ENCODE results near the gene FURIN.

FURIN gene

DNA sequence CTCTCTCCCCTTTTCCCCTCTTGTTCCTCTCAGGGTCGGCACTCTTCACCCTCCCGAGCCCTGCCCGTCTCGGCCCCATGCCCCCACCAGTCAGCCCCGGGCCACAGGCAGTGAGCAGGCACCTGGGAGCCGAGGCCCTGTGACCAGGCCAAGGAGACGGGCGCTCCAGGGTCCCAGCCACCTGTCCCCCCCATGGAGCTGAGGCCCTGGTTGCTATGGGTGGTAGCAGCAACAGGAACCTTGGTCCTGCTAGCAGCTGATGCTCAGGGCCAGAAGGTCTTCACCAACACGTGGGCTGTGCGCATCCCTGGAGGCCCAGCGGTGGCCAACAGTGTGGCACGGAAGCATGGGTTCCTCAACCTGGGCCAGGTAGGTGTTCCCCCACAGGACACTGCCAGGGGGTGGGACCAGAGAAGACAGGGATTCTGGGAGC, 7.2 kb downstream of the FURIN start:
- no peak for FAIRE-seq
- TF ChIP-seq, protein P1, sequence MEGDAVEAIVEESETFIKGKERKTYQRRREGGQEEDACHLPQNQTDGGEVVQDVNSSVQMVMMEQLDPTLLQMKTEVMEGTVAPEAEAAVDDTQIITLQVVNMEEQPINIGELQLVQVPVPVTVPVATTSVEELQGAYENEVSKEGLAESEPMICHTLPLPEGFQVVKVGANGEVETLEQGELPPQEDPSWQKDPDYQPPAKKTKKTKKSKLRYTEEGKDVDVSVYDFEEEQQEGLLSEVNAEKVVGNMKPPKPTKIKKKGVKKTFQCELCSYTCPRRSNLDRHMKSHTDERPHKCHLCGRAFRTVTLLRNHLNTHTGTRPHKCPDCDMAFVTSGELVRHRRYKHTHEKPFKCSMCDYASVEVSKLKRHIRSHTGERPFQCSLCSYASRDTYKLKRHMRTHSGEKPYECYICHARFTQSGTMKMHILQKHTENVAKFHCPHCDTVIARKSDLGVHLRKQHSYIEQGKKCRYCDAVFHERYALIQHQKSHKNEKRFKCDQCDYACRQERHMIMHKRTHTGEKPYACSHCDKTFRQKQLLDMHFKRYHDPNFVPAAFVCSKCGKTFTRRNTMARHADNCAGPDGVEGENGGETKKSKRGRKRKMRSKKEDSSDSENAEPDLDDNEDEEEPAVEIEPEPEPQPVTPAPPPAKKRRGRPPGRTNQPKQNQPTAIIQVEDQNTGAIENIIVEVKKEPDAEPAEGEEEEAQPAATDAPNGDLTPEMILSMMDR (IDR thresholded peaks at IDR 0.05; ENCODE audit: insufficient read depth, missing control alignments): no peak
- DNase-seq (ENCODE audit: insufficient read length, low spot score): no peak

DNA sequence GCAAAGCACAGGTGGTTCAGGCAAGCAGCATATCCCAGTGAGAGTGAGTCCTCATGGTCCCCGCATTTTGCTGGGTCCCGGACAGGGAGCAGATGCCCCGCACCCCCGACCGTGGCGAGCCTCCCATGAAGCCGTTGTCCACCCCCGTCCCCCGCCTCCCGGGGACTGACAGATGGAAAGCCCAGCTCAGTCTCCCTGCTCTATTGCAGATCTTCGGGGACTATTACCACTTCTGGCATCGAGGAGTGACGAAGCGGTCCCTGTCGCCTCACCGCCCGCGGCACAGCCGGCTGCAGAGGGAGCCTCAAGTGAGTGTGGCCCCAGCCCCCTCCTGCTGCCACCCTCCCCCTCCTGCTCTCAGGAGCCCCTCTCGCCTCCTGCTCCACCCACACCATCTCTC, 7.7 kb downstream of the FURIN start:
- FAIRE-seq (no peak), DNase-seq (ENCODE audit: insufficient read length, low spot score) (no peak)
- TF ChIP-seq, protein P1 (IDR thresholded peaks at IDR 0.05; ENCODE audit: insufficient read depth, missing control alignments): no peak

DNA sequence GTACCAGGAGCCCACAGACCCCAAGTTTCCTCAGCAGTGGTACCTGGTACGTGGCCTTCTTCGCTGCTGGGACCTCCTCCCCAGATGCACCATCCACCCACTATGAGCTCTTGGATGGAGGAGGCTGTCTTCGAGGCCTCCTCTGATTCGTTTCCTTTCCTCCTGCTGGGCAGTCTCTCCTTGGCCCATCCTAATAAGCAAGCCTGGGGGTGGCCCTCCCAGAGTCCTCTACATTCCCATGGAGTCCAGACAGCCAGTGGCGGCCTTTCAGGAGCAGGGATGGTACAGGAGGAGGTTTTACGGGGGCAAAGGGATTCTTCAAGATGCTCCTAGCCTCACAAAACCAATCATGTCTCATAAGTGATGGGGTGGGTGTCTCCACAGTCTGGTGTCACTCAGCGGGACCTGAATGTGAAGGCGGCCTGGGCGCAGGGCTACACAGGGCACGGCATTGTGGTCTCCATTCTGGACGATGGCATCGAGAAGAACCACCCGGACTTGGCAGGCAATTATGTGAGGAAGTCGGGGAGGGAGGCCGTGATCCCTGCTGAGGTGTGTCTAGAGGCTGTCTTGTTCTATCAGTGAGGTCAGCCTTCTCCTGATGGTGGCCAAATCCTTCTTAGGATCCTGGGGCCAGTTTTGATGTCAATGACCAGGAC, 8.3 kb downstream of the FURIN start:
- TF ChIP-seq, protein P1 (IDR thresholded peaks at IDR 0.05; ENCODE audit: insufficient read depth, missing control alignments): no peak
- no peak for DNase-seq (ENCODE audit: insufficient read length, low spot score)
- FAIRE-seq: no peak

DNA sequence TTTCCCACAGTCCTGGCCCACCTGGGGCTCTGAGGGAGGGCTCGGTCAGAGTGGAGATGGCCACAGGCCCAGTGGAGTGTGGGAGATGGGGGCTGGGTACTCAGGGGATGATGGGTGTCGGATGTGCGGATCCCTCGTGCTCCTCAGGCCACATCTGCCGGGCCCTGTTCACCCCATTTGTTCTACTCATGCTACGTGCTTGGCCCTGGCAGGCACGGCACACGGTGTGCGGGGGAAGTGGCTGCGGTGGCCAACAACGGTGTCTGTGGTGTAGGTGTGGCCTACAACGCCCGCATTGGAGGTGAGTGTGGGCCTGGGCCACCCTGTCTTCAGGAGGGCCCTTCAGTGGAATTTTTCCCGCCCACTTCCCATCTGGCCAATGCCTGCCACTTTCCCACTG, 8.9 kb downstream of the FURIN start:
- DNase-seq (ENCODE audit: insufficient read length, low spot score): no peak
- TF ChIP-seq, protein P1 (IDR thresholded peaks at IDR 0.05; ENCODE audit: insufficient read depth, missing control alignments): no peak

DNA sequence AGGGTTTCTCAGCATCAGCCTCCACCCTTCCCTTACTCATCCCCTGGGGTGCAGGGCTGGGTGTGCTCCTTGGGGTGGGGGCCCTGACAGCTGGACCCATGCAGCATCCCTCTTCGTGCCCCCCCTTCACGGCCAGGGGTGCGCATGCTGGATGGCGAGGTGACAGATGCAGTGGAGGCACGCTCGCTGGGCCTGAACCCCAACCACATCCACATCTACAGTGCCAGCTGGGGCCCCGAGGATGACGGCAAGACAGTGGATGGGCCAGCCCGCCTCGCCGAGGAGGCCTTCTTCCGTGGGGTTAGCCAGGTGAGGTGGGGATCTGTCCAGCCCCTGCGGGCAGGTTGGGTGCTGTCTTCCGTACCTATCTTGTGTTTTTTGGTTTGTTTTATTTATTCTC, 9.6 kb downstream of the FURIN start:
- FAIRE-seq (no peak), DNase-seq (ENCODE audit: insufficient read length, low spot score) (no peak)
- TF ChIP-seq, protein P1 (IDR thresholded peaks at IDR 0.05; ENCODE audit: insufficient read depth, missing control alignments): no peak

More for the DNA sequence above, 8.9 kb downstream of the FURIN start:
- no peak for FAIRE-seq

DNA sequence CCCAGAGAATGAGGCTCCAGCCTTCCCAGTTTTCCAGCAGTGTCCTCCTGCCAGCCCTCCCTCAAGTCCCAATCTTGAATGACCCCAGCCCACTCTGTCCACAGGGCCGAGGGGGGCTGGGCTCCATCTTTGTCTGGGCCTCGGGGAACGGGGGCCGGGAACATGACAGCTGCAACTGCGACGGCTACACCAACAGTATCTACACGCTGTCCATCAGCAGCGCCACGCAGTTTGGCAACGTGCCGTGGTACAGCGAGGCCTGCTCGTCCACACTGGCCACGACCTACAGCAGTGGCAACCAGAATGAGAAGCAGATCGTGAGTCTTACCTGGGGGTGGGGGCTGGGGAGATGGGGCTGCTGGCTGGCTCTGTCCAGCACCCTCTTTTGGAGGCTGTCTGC, 10.3 kb downstream of the FURIN start:
- TF ChIP-seq, protein P1 (IDR thresholded peaks at IDR 0.05; ENCODE audit: insufficient read depth, missing control alignments): no peak
- FAIRE-seq (no peak), DNase-seq (ENCODE audit: insufficient read length, low spot score) (no peak)

DNA sequence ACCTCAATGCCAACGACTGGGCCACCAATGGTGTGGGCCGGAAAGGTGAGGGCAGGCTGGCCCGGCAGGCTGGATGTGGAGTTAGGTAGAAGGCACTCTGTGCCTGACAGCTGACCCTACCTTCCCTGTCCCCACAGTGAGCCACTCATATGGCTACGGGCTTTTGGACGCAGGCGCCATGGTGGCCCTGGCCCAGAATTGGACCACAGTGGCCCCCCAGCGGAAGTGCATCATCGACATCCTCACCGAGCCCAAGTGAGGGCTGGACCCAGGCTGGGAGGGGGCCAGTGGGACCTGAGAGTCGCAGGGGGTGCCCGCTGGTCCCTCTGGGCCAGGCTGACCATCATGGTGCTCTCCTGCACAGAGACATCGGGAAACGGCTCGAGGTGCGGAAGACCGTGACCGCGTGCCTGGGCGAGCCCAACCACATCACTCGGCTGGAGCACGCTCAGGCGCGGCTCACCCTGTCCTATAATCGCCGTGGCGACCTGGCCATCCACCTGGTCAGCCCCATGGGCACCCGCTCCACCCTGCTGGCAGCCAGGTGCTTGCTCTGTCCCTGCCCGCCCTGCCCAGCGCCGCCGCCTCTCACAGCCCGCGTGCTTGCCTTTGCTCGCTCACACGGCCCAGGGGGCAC, 11.5 kb downstream of the FURIN start:
- TF ChIP-seq, protein P1 (IDR thresholded peaks at IDR 0.05; ENCODE audit: insufficient read depth, missing control alignments): no peak
- FAIRE-seq (no peak), DNase-seq (ENCODE audit: insufficient read length, low spot score) (no peak)

Data from D721Med (cell line).